Parathyroid adenoma (tissue), 2 donors: ENCODE results near the gene DCAF17.
A peak's percentile ranks its signal among the peaks of the same experiment; 100 is the strongest.

Experiments used
- H2AFZ ChIP-seq: fragments of 300-600 bp; sonication (generic); one replicate; pipeline ENCODE4 v1.7.0; 2017; ENCODE audit warnings: antibody characterized with exemption, mild to moderate bottlenecking
- H3K27ac ChIP-seq: fragments of 300-600 bp; sonication (generic); one replicate; pipeline ENCODE4 v1.7.0; 2017
- H3K27me3 ChIP-seq: fragments of 300-600 bp; sonication (generic); one replicate; pipeline ENCODE4 v1.7.0; 2017; ENCODE audit warnings: low read length; ENCODE audit not compliant: control insufficient read depth, insufficient read depth
- H3K36me3 ChIP-seq: fragments of 300-600 bp; sonication (generic); one replicate; pipeline ENCODE4 v1.7.0; 2017; ENCODE audit warnings: low read length; ENCODE audit not compliant: control insufficient read depth, insufficient read depth
- H3K4me1 ChIP-seq: fragments of 300-600 bp; sonication (generic); one replicate; pipeline ENCODE4 v1.7.0; 2017; ENCODE audit warnings: control low read depth
- H3K4me2 ChIP-seq: fragments of 300-600 bp; sonication (generic); one replicate; pipeline ENCODE4 v1.7.0; 2017; ENCODE audit warnings: low read length
- H3K4me3 ChIP-seq: fragments of 300-600 bp; sonication (generic); one replicate; pipeline ENCODE4 v1.7.0; 2017; ENCODE audit warnings: low read depth, low read length
- H3K79me2 ChIP-seq: fragments of 300-600 bp; sonication (generic); one replicate; pipeline ENCODE4 v1.7.0; 2017; ENCODE audit warnings: control low read depth
- H3K9ac ChIP-seq: fragments of 300-600 bp; sonication (generic); one replicate; pipeline ENCODE4 v1.7.0; 2017; ENCODE audit warnings: mild to moderate bottlenecking
- H3K9me3 ChIP-seq: fragments of 300-600 bp; sonication (generic); one replicate; pipeline ENCODE4 v1.7.0; 2017; ENCODE audit warnings: low read length; ENCODE audit not compliant: control insufficient read depth
- TF ChIP-seq, protein P1 (sequence below): fragments of 300-600 bp; sonication (generic); IDR thresholded peaks from one replicate; pipeline ENCODE4 v1.7.0; 2017; ENCODE audit warnings: antibody characterized with exemption, mild to moderate bottlenecking
- donor health status: primary hyperparathyroidism.

The DCAF17 gene

DNA sequence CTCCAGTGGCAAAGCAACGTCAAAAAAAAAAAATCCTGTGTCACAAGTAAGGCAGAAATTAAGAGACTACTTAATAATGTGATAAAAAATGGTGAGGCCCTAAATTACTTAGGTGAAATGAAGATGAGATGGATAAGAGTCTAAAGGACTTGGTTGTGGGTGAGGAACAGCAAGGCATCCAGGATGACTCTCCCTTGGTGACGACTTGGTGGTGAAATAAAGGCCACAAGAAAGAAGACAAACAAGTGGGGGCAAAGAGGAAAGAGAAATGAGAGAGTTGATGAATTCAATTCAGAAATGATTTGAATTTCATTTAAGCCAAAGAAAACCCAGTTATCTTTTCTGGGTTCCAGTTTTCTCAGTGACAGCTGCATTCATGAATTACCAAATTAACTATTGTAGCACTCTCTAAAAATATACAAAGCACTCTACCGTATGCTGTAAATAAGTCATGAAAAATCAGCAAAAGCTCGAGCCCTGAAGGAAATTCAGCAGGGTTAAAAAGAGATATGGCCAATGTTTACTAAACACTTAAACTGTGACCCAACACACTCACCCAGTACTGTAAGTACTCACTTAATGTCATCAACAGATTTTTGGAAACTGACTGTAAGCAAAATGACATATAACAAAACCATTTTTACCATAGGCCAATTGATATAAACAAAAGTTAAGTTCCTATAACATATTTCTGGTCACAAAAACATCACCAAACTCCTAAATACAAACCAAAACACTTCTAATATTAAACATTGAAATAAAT, 1.6 kb upstream of the DCAF17 start:
- Histone ChIP-seq H3K27ac (no peak overlapping the region), H3K4me2 (no peak overlapping the region), H3K4me3 (no peak overlapping the region), H3K4me1 (peaks cover 2% of the 10 kb centered on the region), H2AFZ (no peak overlapping the region), H3K27me3 (no peaks in the 10 kb centered on the region), H3K79me2 (peaks cover 6% of the 10 kb centered on the region), H3K9me3 (no peaks in the 10 kb centered on the region), H3K9ac (no peak overlapping the region), H3K36me3 (no peaks in the 10 kb centered on the region)
- TF ChIP-seq, protein P1, sequence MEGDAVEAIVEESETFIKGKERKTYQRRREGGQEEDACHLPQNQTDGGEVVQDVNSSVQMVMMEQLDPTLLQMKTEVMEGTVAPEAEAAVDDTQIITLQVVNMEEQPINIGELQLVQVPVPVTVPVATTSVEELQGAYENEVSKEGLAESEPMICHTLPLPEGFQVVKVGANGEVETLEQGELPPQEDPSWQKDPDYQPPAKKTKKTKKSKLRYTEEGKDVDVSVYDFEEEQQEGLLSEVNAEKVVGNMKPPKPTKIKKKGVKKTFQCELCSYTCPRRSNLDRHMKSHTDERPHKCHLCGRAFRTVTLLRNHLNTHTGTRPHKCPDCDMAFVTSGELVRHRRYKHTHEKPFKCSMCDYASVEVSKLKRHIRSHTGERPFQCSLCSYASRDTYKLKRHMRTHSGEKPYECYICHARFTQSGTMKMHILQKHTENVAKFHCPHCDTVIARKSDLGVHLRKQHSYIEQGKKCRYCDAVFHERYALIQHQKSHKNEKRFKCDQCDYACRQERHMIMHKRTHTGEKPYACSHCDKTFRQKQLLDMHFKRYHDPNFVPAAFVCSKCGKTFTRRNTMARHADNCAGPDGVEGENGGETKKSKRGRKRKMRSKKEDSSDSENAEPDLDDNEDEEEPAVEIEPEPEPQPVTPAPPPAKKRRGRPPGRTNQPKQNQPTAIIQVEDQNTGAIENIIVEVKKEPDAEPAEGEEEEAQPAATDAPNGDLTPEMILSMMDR = no peak

DNA sequence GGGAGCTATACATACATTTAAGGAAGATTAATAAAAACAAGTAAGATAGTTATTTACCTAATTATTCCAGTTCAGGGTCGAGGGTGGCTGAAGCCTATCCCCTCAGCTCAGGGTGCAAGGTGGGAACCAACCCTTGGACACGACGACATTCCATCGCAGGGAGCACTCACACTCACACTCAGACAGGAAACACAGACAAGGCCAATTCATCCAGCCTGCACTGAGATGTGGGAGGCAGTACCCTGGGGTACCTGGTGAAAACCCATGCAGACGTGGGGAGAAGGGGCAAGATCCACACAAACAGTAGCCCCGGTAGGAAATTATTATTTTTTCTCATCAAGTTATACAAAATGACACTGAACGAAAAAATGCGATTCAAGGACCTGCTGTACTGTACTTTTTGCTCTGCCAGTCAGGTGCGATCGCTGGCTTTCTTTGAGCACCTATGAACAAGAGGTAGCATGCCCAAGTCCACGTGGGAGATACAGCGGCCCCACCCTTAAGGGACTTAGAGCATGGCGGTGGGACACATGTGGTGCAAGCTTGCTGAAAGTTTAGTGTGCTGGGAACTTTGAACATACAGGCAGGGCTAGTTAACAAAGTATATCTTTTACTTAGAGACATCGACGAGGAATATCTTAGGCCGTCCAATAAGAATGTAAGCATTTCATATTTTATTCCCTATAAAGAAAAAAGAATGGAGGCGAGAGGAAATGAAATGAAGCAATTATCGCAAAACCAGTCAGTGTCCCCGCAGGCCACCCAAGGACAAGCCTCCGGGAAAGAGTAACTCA, 860 bp upstream of the DCAF17 start:
- no peaks in the 10 kb centered on the region for H3K9me3 ChIP-seq
- peak overlapping the region; percentile 97 for H2AFZ ChIP-seq
- peak overlapping the region; percentile 92 for H3K27ac ChIP-seq
- peak overlapping the region; percentile 91 for H3K4me3 ChIP-seq
- H3K79me2 ChIP-seq = peaks cover 6% of the 10 kb centered on the region
- H3K9ac ChIP-seq = no peak overlapping the region
- no peaks in the 10 kb centered on the region for H3K36me3 ChIP-seq
- H3K27me3 ChIP-seq = no peaks in the 10 kb centered on the region
- peaks cover 2% of the 10 kb centered on the region for H3K4me1 ChIP-seq
- H3K4me2 ChIP-seq = peak overlapping the region; percentile 95
- TF ChIP-seq, protein P1 = no peak

DNA sequence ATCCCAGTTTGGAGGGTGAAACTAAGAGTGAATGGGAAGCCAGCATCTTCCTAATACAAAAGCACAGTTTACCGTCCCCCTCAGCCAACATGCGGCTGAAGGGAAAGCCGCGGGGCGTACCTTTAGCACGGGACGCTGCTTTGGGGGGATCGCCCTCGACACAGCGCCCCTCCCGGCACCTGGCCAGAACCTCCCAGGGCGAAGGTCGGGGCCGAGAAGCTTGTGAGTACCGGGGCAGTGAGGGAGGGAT, 338 bp upstream of the DCAF17 start, which contains the start of gene METTL8:
METTL8 (minus strand) TSS at position 228 of the 250 bp plus-strand sequence. CDS start 41,805 bp downstream, outside the sequence.
- Histone ChIP-seq H3K4me2 (peak within 1 kb of the TSS; percentile 95), H3K9ac (peak within 1 kb of the TSS; percentile 39), H3K4me3 (peak within 1 kb of the TSS; percentile 91), H2AFZ (peak within 1 kb of the TSS; percentile 97), H3K79me2 (peaks cover 9% of the 10 kb centered on the region), H3K27me3 (no peaks in the 10 kb centered on the region), H3K9me3 (no peaks in the 10 kb centered on the region), H3K4me1 (peaks cover 2% of the 10 kb centered on the region), H3K36me3 (no peaks in the 10 kb centered on the region), H3K27ac (peak within 1 kb of the TSS; percentile 92)
- TF ChIP-seq, protein P1 = no peak

DNA sequence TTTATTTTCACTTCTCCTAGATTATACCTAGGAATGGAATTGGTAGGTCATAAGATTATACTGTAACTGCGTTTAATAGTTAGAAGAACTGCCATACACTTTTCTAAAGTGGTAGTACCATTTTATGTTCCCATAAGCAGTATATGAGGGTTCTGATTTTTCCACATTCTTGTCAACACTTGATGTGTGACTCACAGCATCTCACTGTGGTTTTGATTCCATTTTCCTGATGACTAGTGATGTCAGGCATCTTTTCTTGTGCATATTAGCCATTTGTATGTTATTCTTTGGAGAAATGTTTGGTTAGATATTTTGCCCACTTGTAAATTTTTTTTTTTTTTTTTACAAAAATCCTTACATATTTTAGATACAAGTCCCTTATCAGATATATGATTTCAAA, 2.3 kb downstream of the DCAF17 start:
- Histone ChIP-seq H3K9me3 (no peaks in the 10 kb centered on the region), H2AFZ (no peak overlapping the region), H3K9ac (no peak overlapping the region), H3K27ac (no peak overlapping the region), H3K27me3 (no peaks in the 10 kb centered on the region), H3K4me1 (peaks cover 2% of the 10 kb centered on the region), H3K36me3 (no peaks in the 10 kb centered on the region), H3K4me2 (no peak overlapping the region), H3K4me3 (no peak overlapping the region), H3K79me2 (peaks cover 8% of the 10 kb centered on the region)
- TF ChIP-seq, protein P1 = no peak
